ENCODE data around the gene FMN2. TPM values are rescaled to one million over a fixed set of nuclear protein-coding genes. Genes with fewer than 3 reads are reported as not detected.

The FMN2 gene
- total RNA-seq, 2 donors from 2014 or later: not detected

DNA sequence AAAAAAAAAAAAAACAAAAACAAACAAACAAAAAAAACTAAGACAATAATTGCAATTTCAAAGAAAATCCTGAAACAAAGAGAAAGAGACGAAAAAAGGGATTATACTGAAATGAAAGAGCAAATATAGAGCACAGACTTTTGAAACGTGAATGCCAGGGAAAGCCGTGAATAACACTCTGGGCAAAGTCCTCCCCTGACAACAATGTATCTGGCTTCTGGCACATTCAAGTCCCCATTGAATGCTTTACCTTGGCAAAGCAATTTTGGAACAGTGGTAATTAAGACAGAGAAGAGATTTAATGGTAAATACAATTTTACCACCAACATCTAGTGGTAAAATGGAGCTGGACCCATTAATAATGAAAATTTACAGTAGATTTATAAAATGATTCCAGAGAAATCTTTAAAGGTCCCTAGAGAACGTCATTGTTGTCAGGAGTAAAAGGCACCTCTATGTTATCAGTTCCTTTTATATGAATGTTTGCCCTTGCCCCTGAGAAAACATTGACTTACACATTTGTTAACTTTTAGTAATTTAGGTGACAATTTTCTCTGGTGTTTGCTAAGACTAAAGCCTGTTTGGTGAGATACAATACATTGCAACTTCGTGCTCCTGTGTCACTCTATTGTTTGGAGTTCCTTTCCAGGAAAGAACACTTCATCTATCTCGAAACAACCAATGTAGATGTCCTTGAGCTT is 430.6 kb downstream of the FMN2 start:
- no peak for ATAC-seq
- Mint-ChIP-seq H3K27ac (no peak overlapping the region), H3K27me3 (peaks cover 3% of the 10 kb centered on the region in 2 donors), H3K4me1 (ENCODE audit: low read depth in 2 of 2) (peaks cover 0 to 3% of the 10 kb centered on the region in 2 donors), H3K4me3 (no peak overlapping the region), H3K9me3 (no peaks in the 10 kb centered on the region), H3K36me3 (no peaks in the 10 kb centered on the region)
- no peak for DNase-seq (ENCODE audit: low spot score)

GRCh38 chr1:240524356-240525069 is 432.8 kb downstream of the FMN2 start:
- Mint-ChIP-seq H3K27ac (no peak overlapping the region), H3K36me3 (no peaks in the 10 kb centered on the region), H3K4me3 (no peak overlapping the region), H3K4me1 (ENCODE audit: low read depth in 2 of 2) (peaks cover 0 to 3% of the 10 kb centered on the region in 2 donors), H3K9me3 (no peaks in the 10 kb centered on the region), H3K27me3 (peaks cover 6 to 8% of the 10 kb centered on the region in 2 donors)
- ATAC-seq: no peak
- no peak for DNase-seq (ENCODE audit: low spot score)
